HG03175 (cell line): ENCODE measurements around the gene DCP2.

ENCODE experiments used
- ATAC-seq: cut with Tn5 transposase; IDR thresholded peaks from one replicate; pipeline ENCODE4 v1.9.1; 2021; ENCODE audit warnings: mild to moderate bottlenecking, moderate library complexity; ENCODE audit not compliant: unreplicated experiment

The DCP2 gene

DNA sequence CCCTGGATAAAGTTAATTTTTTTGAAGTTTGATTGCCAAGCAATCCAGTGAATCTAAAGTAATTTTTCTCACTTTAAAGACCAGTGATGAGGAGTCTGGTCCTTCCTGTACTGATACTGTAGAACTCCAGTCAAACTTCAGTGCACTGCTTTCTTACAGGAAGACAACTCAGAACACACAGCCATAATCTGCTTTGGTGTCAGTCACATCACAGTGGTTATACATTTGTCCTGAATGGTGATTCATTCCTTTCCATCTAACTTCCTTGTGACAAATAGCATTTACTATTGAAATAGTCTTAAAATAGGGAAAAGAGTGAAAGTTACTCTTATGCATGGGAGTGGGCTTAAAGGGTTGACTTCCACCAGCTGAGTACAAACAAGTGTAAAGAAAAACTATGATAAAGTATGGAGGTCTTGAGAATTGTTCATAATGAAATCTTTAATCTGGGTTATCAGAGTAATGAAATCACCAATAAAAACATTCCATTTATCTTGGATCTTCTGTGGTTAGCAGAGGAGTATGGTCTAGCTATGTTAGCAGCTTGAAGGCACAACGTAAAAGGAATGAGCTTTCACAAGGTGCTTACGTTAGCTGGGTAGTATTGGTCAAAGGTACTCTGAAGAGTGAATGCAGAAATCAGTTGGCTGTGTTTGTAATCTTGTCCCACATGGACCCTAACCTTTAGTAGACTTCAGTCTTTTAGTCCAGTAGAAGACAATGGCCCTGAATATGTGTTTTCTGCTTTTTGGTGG lies 41.5 kb downstream of the DCP2 start:
- no peak for ATAC-seq

DNA sequence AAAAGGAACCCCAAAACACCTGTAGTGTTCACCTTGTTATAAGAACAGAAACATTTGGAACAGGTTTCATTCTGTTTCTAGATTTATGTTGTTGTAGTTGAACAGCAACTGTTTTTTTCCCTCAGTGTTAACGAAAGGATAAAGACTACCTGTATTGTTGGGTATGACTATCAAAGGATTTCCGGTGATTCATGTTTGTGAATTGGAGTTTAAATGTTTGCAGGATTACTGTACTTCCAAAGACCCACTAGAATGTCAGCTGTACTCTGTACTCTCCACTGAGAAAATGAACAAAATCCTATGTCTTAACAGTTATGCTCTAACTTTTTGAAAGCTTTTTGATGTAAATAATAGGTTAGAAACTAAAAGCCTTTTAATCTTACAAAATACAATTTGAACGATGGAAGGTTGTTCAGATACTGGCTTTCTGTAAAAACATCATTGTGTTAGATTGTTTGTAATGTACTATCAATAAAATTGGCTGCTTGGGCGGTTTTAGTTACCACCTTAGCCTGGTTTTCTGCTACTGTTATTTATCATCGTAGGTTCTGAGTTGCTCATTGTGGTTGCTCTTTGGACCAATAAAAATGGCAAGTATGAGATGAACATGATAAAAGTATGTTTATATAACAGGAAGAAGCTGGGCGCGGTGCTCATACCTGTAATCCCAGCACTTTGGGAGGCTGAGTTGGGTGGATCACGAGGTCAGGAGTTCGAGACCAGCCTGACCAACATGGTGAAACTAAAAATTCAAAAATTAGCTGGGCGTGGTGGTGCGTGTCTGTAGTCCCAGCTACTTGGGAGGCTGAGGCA lies 44.1 kb downstream of the DCP2 start:
- ATAC-seq, result no peak

DNA sequence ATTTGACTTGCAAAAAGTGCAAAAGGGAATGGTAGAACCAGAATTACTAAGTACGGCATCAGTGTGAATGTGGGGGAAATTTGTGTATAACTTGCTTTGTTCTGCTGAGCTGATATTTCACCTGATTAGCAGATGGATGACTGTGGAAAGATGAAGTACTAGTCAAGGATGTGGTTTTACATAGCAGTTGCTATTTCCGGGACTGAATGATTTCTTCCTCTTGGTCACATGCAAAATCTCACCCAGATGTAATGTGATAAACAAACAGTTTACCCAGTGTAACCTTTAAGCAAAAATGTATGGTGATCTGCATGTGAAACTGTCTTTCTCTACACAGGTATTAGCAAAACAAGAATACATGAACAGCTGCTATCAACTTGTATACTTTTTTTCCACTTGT lies 46.1 kb downstream of the DCP2 start:
- peak; percentile 95 for ATAC-seq

DNA sequence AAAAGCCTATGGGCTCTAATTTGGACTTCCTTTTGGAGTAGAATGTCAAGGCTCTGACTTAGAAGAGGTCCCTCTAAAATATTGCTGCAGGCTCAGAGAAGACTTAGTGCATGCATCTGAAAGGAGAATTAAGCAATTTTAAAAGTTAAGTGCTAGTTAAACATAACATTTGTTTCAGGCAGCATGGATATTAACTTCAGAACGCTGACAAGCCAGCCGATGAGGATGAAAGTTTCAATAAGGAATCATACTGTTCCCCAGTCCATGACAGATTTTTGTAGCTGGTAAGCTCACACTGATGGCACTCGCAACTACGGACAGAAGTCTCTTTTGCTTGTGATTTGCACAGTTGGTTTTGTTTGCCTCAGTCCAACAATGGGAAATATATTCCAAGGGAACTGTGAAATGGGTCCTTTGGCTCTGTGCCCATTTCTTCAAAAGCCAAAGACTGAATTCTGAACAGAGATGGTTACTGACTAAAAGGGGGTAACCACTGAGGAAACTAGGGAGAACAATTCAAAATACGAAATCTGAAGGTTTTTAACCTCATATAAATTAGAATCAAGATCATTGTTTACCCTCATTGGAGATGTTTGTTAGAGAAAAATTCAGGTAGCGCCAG lies 47.6 kb downstream of the DCP2 start:
- ATAC-seq, result no peak

DNA sequence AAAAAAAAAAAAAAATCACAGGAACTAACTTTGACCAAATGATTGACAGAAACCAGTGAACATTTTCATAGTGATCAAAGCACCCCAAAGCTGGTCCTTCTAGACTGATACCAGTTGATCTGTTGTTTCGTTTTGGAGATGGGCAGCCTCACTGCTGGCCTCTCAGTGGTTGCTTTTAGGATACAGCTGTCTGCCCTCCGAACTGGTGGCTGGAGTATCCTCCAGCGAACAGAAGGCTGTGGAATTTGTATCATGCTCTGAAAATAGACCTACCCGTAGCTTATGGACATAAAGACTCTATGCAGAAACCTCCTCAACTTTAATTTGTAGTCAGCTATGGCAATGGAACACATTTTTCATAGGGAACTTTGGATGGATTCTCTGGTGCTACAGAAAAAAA lies 49.0 kb downstream of the DCP2 start:
- ATAC-seq, result no peak

DNA sequence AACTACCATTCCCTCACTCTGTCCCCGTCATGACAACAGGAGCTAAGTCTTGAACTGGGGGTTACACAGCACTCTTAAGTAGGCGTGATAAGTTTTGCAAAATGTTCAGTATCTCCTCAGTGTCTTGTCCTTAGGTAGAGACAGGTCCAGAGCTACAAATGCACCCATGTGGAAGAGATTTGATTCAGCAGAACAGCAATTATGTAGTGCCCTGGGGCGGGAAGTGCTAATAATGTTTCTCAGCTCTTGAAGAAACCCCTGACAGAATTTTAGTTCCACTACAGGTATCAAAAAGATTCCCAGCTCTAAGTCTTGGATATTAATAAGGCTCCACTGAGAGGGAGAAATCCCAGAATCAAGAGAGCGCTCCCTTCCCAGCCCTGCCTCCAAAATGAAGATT lies 49.6 kb downstream of the DCP2 start:
- ATAC-seq, result no peak

DNA sequence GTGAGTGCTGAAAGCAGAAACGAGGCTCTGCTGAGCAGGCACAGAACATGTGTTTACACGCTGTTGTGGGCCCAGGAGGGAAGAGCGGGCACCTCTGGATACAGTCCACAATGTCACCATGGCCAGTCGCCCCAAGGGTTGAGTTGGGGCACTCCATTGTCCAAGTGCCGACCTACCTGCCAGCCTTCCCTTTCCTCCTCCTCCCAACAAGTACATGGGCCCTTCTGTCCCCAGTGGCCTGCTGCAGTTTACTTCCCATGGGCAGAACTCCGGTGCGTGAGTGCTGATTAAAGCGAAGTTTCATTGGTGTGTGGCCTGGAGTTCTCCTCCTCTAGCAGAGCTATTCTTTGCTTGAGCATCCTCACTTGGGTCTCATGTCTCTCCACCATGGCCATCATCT lies 50.4 kb downstream of the DCP2 start:
- no peak for ATAC-seq

DNA sequence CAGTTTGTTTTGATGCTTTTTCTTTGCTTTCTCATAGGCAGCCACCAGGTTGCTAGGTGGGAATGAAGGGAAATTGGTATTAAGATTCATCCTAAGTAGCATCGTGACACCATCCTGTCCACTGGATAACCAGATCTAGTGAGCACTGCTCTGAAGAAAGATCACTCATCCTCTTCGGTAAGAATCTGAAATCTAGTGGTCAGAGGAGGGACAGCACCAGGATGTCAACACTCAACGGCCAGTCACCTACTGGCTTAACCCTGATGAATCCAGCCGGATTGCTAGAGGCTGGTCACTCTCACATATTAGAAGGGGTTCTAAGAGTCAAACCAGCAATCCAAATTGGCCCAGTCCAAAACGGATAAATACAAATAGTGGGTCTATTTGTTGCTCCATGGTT lies 50.8 kb downstream of the DCP2 start:
- no peak for ATAC-seq

DNA sequence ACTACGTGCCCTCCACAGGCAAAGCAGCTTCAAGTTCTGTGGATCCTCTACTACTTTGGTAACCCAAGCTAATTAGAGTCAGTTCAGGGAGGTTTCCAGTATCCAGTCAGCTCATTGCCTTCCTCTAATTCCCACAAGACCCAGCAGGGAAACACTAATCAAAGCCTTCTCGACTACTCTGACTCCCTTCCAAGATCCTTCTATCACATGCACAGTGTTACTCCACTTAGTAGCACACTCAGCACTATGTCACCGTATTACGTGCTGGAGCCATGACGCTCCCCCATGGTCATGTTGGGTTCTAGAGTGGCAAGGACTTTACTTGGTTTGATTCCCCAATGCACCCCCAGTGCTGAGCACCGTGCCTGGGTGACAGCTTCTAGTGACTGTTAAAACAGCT lies 53.0 kb downstream of the DCP2 start:
- no peak for ATAC-seq

DNA sequence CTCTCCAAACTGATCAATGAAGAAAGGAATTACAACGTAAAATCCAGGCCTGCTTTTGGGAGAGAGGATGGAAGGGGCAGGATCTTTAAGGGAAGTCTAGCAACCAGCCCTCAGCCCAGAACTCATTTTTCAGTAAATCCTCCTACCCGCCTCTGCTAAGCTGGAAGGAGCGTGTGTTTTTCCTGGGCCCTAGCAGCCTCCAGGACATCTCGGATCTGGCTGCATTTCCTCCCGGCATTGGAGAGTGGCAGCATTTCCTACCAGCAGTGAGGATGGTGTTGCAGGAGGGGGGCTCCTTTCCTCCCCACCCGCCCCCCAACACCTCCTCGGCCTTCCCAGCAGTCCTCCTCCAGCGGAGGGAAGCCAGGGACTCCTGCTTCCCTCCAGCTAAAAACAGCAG lies 54.5 kb downstream of the DCP2 start:
- ATAC-seq, result no peak

DNA sequence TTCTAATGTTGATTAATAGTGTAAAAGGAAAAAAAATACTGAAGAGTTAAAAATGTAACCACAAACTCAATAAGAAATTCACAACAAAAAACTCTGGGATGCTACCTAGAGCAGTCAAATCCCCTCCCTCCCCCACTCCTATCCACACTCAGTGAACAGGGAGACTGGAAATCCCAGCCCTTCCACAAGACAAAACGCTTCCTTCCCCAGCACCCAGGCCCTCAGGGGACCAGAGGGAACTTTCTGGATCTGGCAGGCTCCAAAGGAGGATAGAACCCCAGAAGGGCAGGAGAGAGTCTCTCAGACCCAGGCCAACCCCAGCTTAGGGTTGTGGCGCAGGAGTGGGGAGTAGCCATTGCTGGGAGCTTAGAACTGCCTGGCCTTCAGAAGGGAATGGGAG lies 55.0 kb downstream of the DCP2 start:
- no peak for ATAC-seq

DNA sequence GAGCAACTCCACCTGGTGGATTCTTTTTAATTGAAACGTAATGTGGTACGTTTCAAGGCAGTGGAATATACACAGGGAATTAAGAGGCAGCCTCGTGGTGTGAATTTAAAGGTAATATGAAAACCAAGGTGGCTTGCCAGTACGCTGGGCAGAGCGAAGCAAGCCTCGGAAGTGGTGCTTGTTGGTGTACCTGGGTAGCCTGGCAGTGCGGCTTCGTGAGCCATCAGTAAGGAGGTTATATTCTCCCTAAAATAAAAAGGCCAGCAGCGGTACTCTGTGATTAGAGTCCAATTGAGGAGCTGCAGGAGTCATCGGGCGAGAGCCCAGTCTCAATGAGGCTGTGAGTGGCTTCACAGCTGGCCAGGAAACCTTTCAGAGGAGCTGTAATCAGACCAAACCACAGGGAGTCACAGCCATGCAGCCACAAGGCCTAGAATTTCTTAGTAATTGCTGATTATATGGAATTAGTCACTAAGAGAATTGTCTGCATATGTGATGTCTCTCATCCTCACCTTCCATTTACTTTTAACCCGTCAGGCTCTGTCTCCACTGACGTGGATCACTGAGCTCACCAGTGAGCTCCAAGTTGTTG lies 57.7 kb downstream of the DCP2 start:
- no peak for ATAC-seq

DNA sequence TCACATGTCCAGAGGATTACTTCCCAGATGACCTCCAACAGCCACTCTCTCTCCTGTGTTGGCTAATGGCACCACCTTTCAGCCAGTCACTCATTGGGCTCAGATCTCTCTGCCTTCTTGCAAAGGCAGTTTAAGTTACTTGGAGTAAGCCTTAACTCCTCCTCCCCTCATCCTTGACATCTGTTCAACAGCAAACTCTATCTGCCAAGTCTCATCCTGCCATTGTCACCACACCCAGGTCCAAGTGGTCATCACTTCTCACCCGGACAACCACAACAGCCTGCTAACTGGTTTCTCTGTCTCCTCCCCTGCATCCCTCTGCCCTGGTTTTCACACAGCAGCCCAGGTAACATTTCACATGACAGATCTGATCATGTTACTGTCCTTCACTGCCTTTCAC lies 58.5 kb downstream of the DCP2 start:
- ATAC-seq, result no peak

DNA sequence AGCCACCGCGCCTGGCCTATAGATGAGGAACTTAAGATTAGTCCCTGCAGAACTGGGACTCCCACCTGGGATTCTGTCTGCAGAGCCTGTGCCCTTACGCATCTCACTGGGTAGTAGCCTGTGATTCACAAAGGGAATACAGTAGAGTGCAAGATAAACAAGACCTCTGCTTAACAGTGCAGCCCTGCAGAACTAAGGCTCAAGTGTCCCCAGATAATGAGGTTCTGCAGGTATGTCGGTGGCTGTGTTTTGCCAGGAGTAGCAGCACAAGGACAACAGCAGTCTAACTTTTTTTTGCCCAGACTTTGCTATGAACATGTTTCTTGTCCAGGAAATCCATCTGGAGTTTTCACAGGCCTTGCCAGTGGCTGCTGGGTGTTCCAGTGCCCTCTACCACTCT lies 59.7 kb downstream of the DCP2 start:
- ATAC-seq, result no peak

DNA sequence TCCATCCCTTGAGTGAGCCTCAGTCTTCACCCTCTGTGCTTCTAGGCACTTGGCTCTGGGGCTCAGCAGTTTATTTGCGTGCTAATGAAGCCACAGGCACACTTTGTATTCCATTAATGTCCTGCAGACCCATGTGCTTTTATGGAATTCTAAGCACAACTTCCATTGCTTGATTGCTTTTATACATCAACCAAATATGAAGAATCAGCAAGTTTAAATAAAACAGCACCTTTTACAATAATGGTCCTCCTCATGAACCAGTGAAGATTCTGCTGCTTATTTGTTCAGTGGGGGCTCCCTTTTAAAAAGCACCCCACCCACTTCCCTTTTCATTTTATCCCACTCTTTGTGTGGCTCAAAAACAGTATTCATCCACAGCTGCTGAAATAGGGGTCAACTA lies 60.2 kb downstream of the DCP2 start:
- no peak for ATAC-seq

DNA sequence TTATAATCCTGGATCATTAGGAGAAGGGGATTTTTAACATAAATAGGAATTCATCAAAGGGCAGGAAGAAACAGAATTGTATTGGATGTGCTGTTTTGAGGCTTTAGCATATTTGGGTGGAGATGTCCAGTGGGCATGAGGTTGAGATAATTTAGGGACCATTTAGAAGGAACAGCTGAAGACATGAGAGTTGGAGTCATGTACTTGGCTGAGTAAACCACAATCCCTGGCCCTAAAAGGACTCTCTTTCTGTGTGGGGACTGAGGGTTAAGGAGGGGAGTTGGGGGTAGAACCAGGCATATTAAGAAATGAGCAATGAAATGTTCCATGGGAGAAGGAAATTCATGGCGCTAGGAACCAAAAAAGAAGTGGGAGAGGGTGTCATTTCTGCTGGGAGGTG lies 61.5 kb downstream of the DCP2 start:
- ATAC-seq, result no peak

DNA sequence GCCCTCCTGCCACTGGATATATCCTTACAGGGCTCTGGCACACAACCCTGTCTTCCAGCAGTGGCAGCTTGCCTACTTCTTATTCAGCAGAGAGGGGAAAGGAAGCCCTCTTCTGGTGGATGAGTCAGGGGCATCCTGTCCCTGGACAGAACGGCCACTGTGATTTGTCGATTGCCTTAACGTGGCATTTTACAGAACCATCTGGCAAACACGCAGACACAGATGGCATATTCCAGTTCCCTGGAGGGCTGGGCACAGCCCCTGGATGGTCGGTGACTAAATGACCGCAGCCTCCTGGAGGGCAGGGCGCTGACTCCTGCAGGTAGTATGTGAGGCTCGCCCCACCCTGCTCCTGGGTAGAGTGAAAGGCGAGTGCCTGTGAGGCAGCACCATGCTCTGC lies 62.1 kb downstream of the DCP2 start:
- no peak for ATAC-seq

DNA sequence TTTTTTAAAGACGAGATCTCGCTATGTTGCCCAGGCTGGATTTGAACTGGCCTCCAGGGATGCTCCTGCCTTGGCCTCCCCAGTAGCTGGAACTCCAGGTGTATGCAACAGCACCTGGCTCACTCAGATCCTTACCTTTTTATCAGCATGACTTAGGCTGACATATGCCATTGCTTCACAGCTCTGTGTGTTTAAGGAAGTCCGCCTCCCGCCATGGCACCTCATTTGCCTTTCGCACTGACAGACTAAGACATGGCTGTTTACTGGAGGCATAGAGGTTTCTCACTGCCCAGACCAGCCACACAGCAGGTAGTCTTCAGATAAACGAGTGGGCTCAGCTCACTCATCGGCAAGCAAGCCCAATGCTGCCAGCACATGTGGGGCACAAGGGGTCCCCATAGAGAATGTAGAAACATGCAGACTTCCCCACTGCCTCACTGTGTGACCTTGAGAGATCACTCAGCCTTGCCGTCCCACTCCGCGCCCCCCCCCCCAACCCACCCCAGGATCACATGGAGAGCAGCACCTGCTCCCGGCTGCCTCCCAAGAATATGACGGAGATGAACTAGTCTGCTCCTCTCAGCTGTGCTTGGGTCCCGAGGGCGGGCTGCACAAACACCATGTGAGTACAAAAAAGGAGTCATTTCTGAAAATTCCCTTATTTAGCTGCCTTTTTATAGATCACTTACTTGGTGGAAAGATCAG lies 62.8 kb downstream of the DCP2 start:
- ATAC-seq, result no peak

DNA sequence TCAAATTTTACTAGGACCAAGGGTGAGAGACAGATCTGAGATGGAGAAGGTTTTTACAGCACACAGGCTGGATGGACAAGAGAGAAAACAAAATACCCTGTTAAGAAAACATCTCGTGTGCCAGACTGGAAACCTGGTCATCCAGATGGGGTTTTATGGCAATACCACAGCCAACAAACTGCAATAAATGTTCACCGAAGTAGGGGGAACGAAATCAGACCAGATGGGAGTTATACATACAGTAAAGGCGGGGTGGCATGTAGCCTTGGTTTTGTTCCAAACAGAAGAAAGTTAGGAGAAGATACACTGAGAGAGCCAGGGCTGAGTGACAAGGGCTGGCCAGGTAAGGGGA lies 63.3 kb downstream of the DCP2 start:
- no peak for ATAC-seq

DNA sequence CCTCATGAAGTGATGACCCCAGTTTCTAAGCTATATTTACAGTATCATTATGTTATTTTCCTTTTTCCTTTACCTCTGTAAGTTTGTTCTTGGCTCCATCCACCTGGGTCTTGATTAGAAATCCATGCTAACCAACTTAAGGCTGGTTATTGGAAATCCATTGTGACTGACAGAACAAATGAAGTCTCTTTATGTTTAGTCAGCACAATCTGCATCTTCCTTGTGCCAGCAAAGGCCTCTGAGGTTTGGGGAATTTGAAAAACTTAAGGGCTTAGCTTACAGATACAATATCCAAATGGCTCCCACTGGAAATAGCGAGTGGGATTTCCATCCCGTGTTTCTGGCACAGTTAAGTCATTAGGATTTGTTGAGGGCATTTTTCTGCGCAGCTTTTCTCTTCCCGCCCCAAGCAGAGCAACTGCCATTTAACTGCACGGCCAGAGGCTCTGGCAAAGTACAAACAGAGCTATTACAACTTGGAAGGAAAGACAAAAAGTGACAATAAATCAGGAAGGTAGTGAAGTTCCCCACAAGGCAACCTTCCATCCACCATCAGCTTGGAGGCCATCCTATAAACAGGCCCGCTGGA lies 64.2 kb downstream of the DCP2 start:
- no peak for ATAC-seq
